HG02798 (cell line): Measurements from ENCODE around the gene HRH1.

Experiments
- ATAC-seq: cut with Tn5 transposase; IDR thresholded peaks from one replicate; pipeline ENCODE4 v1.9.1; 2021; ENCODE audit warnings: mild to moderate bottlenecking; ENCODE audit not compliant: unreplicated experiment, poor library complexity

The HRH1 gene

DNA sequence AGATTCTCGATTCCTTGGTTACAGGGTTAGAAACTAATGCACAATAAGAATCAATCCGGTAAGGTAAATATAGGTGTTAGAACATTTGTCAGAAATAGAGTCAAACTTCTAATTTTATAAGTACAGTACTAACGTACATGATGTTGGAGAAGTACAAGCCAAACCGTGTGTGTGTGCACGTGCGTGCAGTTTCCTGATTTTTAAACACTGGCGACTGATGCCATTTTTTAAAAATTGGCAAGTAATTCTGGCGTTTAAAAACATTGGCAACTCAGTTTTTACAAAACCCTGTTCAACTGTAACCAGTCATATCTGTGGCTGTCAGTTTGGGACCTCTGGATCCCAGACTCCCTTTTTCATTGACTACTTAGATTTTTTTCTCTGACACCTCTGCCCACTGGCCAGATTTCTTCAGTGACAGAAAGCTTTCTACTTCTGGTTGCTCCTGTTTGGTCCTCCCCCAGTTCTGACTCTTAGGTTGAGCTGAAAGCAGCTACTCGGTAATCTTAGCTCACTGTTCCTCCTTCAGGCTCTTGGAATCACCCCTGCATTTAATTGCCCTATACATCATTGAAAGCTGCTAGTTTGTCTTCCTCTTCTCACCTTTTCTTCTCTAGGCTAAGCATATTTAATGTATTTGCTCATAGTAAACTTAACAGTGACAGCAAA lies 118.7 kb downstream of the HRH1 start:
- ATAC-seq = no peak

DNA sequence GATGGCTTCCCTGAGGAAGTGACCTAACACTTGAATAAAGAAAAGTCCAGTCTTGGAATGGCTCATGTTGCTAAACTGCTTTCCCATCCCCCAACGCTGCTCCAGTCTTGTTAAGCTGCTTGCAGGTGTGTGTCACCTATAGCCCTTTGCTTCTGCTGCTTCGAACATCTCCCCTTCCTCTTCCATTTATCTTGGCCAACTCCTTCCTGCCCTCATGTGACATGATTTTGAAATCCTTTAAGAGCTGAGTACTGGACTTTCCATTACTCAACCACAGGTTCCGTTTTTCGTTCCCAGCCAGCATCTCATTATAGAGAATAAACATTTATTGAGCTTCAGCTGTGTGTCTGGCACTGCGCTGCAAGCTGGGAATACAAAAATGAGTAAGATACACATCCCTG lies 119.6 kb downstream of the HRH1 start:
- no peak for ATAC-seq

DNA sequence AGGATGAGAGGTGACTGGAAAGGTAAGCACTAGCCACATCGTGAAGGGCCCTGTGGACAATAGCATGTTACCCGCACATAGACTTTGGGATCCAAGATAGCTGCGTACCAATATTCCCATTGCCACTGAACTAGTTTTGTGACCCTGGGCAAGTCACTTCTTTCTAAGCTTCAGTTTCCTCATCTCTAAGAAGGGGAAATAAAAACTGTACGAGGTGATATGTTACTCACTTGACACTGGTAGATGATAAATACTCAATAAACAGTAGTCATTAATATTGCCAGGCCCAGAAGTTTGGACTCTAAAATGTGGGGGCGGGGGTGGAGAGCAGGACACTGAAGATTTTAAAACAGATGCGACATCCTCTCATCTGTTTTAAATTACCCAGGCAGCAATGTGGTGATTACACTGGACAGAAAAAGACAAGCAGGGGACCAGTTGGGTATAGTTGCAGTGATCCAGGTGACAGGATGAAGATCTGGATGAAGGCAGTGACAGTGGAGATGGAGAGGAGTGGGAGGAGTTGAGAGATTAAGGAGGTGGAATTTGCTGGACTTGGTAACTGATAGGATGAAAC lies 120.4 kb downstream of the HRH1 start:
- no peak for ATAC-seq

DNA sequence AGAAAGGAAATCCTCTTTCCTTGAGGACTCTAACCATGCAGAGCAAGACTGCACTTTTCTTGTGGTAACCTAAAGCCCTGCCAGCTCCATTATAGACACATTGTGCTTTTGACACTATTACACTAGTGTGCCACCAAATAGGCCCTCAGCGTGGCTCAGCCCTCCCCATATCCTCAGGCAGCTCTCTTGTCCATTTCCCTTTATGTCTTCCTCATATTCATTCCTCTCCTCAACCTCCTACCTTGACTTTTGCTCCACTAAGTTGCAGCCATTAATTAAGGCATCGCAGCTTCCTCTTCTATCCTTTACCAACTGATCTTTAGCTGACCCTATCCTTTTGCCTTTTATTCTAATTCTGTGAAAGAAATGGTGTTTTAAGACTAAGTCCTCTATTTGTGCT lies 121.6 kb downstream of the HRH1 start:
- no peak for ATAC-seq

DNA sequence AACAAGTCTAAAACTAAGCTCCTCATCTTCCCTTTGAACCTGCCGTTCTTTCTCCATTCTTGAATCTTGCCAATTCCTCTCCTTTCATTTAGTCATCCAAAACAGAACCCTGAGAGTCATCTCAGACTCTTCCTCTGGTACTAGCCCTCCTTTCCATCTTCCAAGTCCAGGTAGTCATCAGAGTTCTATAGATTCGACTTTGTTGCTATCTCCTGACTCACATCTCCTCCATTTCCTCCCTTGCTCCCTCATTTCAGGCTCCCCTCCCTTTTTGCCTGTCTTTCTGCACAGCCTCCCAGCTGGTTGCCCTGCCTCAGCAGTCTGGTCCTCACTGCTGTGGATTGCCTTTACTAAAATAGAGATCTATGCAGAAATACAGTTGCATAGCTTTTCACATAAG lies 122.6 kb downstream of the HRH1 start:
- no peak for ATAC-seq

DNA sequence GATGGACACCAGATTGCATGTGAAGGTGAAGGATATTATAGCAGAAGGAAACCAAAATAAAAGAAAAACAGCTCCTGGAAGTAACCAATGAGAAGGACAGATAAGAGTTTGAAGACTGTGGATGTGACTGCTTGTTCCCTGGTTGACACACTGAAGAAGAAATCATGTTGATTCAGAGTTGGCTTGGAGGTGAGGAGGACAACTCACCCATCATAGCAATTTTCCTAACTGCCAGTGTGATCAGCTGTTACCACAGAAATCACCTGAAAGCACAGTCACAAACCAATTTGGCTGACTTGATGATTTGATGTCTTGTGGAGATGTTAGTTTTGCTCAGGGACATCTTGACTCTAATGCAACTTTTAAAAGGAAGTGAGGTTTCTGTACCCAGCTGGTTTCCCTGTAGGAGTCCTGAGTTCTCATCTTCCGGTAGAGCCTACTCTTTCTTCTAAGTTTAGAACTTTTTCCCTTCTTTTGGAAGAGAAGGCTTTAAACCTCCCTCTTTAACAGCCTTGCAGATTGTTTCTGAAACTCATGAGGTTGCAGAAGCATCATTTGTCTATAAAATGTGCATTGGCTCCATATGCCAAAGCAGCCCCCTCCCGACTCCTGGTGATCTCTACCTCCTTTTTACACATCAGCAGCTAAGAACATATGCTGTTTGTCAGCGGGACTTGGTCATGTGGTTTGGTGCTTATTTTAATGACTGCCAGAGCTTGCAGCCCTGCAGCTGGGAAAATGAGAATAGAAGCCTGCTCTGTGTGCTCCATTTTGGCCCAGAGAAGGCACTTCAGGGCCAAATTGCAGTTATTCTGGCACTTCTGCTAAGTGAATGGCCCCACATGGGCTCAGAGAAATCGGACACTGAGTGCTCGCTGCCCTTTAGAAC lies 128.2 kb downstream of the HRH1 start:
- no peak for ATAC-seq

DNA sequence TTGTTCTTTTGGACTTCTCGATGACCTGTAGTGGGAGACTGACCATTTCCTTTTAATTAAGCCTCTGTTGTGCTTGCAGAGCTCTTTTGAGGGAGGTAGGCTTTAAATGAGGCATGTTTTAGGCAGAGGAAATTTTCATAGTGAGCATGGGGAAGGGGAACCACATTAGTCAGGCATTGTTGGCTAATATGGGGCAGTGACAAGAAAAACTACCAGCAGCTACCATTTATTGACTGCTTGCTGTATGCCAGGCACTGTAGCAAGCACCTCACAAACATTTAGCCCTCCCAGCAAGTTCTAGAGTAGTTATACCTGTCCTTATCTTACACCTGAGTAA lies 128.8 kb downstream of the HRH1 start:
- no peak for ATAC-seq

DNA sequence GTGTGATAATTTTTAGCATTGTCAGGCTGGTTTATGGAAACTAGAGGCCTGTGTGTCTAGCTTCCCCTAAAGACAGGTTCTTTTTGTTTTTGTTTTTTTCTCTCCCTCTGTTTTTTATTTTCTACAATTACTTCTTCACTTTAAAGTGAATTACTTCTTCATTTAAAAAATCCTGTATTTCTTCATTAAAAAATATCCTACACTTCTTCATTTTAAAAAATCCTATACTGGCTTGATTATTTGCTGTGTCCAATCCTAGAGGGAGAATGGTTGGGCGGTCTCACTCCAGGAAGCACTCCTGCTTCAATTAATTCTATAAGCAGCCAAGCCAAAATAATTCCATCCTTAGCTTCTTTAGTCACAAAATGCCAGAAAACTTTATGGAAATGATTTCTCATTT lies 129.7 kb downstream of the HRH1 start:
- no peak for ATAC-seq

DNA sequence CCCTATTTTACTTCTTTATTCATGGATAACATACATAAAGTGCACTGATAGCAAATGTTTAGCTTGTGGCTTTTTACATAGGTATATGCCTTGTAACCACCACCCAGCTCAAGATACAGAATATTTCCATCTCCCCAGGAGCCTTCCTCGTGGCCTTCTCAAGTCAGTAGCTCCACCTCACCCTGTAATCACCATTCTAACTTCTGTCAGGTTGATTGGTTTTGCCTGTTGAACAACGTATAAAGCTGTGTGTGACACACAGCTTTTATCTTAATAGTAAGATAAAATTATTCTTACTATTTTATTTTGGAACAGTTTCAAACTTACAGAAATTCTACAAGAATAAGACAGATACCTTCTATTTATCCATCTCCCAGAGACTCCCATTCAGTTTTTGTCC lies 131.2 kb downstream of the HRH1 start:
- ATAC-seq = no peak

DNA sequence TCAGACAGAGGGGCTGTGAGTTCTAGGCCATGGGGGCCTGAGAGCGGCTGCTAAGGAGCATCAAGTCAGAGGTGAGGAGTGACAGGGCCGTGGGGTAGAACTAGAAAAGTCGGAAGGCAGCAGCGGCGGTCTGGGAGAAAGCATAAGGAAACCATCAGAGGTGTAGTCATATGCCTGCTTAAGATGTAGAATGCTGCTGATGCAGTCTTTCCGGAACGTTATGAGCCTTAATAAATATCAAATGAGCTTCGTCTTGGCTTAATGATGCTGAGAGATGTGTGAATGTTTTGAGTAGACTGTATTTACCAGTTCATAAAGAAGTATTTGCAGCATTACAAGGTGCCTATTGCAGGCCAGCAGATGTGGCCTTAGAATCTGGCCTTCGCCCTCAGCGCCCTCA lies 133.1 kb downstream of the HRH1 start:
- no peak for ATAC-seq

DNA sequence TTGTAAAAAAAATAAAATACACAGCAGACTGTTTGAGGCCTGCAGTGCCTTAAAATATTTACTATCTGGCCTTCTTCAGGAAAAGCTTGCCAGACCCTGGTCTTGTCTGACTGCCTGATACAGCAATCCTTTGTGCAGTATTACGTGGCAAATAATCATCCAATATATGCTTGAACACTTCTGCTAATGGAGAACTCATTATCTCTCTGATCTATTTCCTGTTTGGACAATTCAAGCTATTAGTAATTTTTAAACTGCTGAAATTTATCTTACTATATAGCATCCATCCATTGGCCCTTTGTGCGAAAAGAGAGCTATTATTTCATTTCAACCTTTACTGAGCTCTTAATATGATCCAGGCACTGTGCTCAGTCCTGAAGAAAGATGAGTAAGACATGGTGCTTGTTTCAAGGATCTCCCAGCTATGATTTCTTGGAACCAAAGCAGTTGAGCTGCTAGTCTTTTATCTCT lies 133.8 kb downstream of the HRH1 start:
- no peak for ATAC-seq

DNA sequence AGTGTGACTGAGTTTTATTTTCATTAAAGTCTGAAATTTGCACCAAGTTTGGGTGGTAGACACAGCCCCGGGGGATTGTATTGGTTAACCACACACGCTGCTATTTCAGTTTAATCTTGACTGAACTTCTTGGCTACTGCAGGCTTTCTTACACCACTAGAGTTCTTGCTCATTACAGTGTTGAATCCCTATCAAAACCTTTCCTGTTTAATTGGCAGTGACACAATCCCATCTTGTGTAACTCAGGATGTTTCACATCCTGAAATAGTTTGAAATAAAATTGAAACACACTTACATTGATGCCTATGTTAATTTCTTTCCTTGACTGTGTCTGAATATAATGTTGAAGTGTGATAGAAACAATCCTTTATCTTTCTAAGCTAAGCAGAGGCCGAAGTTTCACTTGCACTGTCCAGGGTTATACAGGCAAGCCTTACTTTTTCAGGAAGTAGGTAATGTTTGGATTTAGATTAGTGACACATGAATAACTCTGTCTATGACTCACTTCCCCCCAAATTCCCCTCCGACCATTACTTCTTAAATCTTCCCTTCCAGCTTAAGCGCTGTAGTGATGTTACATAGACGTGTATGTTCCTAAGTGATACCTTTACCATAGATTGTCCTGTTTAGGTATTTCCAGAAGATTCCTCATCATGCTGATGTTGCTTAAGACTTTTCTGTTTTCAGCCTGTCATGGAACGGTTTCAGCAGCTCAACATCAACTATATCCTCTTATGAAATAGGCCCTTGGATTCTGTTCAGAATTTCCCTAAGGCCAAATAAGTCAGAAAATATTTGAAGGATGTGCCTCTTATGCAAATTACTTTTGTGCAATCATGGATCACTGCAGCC lies 134.7 kb downstream of the HRH1 start:
- ATAC-seq = peak; percentile 71

DNA sequence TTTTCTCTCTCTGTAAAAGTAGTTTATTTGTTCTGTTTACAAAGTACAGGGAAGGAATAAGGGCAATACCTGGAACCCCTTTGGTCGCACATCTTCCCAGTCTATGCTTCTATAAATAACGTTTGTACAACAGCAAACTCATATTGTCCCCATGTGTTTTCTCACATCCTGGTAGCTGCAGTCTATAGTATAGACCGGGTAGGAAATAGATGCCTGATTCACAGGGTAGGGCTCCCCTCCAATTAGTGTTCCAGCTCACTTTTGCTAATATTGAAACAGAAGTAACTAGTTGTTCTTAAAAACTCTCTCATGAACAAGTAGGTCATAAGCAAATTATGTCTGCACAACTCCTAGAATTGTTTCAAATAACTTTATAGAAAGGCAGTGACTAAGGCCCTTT lies 135.6 kb downstream of the HRH1 start:
- ATAC-seq = no peak

DNA sequence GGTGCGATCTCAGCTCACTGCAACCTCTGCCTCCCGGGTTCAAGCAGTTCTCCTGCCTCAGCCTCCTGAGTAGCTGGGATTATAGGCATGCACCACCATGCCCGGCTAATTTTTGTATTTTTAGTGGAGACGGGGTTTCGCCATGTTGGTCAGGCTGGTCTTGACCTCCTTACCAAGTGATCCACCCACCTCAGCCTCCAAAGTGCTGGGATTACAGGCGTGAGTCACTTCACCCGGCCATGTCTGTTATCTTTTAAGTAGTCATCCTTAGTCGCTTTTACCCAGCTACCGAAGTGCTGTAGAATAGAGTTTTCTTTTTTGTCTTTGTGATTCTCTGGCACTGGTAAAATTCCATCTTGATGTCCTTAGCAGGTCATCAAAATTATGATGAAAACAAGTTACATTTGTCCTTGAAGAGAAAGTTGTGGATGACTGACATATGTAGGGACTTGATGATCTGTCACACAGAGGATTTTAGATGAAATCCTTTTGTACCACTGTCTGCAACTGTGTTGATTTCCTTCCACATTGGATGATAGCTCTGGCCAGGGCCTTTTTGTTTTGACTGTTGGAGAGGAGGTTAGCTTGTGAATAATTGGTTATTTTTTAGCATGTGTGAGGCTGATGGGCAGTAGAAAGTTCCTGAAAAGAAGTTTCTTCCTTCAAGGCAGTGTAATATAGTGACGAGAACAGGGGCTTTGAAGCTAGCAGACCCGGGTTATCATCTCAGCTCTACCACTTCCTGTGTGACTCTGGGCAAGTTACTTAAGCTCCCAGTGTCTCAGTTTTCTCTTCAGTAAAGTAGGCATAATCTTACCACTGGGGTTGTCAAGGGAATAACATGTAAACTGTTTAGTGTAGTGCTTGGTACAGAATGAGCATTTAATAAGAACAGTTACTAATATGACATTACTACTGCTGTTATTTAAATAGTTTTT lies 136.7 kb downstream of the HRH1 start:
- ATAC-seq = no peak

DNA sequence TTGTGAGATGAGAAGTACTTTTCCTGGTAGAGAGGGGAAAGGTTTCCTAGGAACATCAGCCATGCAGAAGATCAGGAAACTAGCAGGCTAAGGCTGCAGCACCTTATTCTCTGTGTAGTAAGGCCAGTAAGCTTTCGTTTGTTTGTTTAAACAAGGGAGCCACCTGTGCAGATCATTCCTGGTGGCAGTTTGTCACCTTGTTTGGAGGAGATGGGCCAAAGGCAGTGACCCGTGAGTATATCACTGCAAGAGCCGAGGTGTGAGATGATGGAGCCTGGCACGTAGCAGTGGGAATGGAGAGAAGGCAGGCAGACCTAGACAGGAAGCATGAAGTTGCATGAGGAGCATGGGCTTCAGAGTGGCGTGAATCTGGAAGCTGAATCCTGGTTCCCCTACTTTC lies 137.5 kb downstream of the HRH1 start:
- ATAC-seq = no peak

DNA sequence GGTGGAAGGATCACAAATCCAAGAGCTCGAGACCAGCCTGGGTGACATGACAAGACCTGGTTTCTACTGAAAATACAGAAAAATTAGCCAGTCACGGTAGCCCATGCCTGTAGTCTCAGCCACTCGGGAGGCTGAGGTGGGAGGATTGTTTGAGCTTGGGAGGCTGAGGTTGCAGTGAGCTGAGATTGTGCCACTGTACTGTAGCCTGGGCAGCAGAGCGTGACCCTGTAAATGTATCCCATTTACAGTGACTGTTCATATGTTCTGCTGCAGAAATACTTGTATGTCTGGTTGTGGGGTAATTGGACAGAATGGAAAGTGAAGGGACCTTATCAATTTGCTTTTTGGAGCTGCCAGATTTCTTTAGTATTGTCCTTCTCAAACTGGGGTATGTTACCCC lies 142.8 kb downstream of the HRH1 start:
- ATAC-seq = no peak

DNA sequence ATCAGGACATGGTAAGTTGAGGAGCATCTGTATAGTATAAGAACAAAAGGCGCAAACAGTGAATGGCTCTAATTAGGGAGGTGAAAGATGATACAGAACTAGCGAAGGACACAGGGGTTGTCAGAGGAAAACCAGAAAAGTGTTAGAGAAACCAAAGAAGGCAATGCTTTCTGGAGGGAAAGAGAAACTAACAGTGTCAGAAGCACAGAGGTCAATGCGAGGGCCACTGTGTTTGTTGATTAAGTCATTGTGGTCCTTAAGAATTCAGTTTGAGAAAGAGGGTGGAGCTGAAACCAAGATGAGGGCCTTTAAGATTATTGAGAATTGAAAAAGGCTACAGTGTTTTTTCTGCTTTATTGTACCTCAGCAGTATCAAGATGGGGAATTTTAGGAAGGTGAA lies 146.7 kb downstream of the HRH1 start:
- ATAC-seq = peak; percentile 90

DNA sequence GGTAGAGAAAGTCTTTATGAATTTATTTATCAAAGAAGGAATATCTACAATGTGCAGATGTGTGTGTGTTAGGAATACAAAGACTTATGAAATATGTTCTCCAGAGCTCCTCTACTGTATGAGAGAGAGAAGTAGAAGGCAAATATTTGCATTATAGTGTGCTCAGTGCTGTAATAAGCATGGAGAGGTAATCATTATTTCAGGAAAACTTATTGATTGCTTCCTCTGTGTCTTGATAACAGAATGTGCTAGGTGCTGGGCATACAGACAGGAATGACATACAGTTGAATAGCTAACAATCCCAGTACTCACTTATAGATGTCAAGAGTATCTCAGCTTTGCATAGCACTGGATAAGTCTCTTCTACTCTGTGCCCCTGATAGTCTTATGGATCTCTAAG lies 148.2 kb downstream of the HRH1 start:
- ATAC-seq = no peak

DNA sequence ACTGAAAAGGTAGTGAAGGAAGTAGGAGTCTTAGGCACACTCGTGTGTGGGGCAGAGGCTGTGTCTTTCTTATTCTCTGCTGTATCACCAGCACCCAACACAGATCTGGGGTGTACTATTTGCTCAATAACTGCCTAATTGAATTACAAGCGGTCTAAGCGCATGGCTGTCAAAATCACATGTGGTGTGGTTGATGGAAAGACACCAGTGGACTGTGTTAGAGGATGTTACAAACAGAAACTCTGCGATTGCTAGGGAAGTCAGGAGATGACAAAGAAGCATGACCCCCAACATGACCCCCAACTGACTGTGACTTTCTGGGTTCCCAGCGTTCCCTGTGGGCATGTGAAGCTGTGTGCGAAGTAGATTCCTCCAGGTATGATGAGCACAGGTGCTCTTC lies 149.9 kb downstream of the HRH1 start:
- ATAC-seq = no peak

DNA sequence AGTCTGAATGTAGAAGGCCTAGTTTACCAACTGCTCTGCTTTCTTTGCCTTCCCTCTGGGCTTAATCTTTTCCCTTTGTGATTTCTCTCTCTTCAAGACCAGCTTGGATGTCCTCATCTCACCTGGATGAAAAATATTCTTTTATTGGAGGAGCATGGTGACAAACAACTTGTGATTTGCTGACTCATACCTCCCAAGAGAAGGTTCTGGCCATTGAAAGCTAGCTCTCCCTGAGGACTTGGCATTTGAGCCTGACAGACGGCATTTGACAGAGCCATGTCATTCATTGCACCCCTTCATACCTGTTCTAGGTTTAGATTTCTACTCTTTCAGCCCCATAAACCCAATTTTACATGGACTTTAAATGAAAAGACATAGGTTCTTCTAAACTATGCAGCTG lies 151.2 kb downstream of the HRH1 start:
- ATAC-seq = no peak
